Endothelial cell of umbilical vein (primary cell): ENCODE measurements around the gene ADRB2. TPM values are rescaled to one million over a fixed set of nuclear protein-coding genes. Genes with fewer than 3 reads are reported as not detected.

Source experiments
- BruUV-seq: library from RNA; stranded (reverse); fragments of 400-500 nt; replicated peaks from 2 replicates; lab custom pipeline; 2021; lab: Mats Ljungman, UMichigan
- CTCF ChIA-PET: fragments of 300-600, 350-600 bp; sonication (Branson Sonifier 250); formaldehyde crosslinking; loops from one replicate; lab custom pipeline; 2021; ENCODE audit warnings: antibody characterized with exemption, inconsistent platforms; lab: Charles Lee
- POLR2A ChIA-PET: fragments of 300-600, 350-600 bp; sonication (Branson Sonifier 250); formaldehyde crosslinking; loops from one replicate; lab custom pipeline; 2021; ENCODE audit warnings: antibody characterized with exemption, inconsistent platforms; lab: Charles Lee
- DNase-seq: peaks from one replicate; pipeline ENCODE4 v3.0.0-alpha.2; 2011; ENCODE audit warnings: low read depth, low spot score
- FAIRE-seq: peaks from 2 replicates; lab custom pipeline; 2011; peaks lifted over from hg19 to GRCh38; lab: Jason Lieb, UNC
- H2AFZ ChIP-seq: 2 replicates; pipeline ENCODE4 v1.6.0; 2012; ENCODE audit warnings: low read depth, low read length, control low read depth, inconsistent platforms
- H3K27ac ChIP-seq: 2 replicates; pipeline ENCODE4 v1.5.1; 2011; ENCODE audit warnings: low read depth, mild to moderate bottlenecking, control low read depth, low read length, moderate library complexity; ENCODE audit not compliant: insufficient read depth
- H3K27me3 ChIP-seq, 2 experiments: 2 replicates each; pipeline versions ENCODE4 v1.6.0 to v1.6.1; 2011; ENCODE audit warnings: low read length in 2 of 2, mixed read lengths in 1 of 2; ENCODE audit not compliant: control insufficient read depth in 2 of 2, insufficient read depth in 2 of 2
- H3K36me3 ChIP-seq, 2 experiments: 2 replicates in 1 of 2; 3 replicates in 1 of 2; pipeline ENCODE4 v1.5.1; 2011; ENCODE audit warnings: low read length in 2 of 2, mild to moderate bottlenecking in 1 of 2, moderate library complexity in 1 of 2; ENCODE audit not compliant: control insufficient read depth in 2 of 2, insufficient read depth in 2 of 2; ENCODE audit errors: extremely low read depth in 1 of 2
- H3K4me1 ChIP-seq: 3 replicates; pipeline ENCODE4 v1.5.1; 2011; ENCODE audit warnings: mild to moderate bottlenecking, low read length; ENCODE audit not compliant: control insufficient read depth, insufficient read depth; ENCODE audit errors: extremely low read depth
- H3K4me2 ChIP-seq: 2 replicates; pipeline ENCODE4 v1.6.1; 2011; ENCODE audit warnings: low read length, control low read depth, mixed read lengths; ENCODE audit not compliant: insufficient read depth
- H3K4me3 ChIP-seq, 3 experiments: fragments of 200-600 bp in 1 of 3; sonication (generic), shearing (Covaris generic) in 1 of 3; replicated peaks in 1 of 3; 2 replicates each; pipeline ENCODE4 v1.5.1; 2011 to 2016; ENCODE audit warnings: control low read depth in 3 of 3, low read length in 3 of 3, mild to moderate bottlenecking in 2 of 3, inconsistent platforms in 1 of 3, low read depth in 1 of 3, moderate library complexity in 1 of 3; ENCODE audit not compliant: insufficient read depth in 1 of 3
- H3K79me2 ChIP-seq: 2 replicates; pipeline ENCODE4 v1.6.0; 2012; ENCODE audit warnings: low read length, inconsistent platforms; ENCODE audit not compliant: control insufficient read depth, insufficient read depth
- H3K9ac ChIP-seq: replicated peaks from 2 replicates; pipeline ENCODE3; 2011; ENCODE audit warnings: low read length, control low read depth; ENCODE audit not compliant: insufficient read depth; ENCODE audit errors: extremely low read depth
- H3K9me1 ChIP-seq: replicated peaks from 3 replicates; pipeline ENCODE4 v1.6.0; 2011; ENCODE audit warnings: mild to moderate bottlenecking, low read length; ENCODE audit not compliant: control insufficient read depth, insufficient read depth; ENCODE audit errors: extremely low read depth
- H3K9me3 ChIP-seq: replicated peaks from 2 replicates; pipeline ENCODE4 v1.5.1; 2012; ENCODE audit warnings: low read length, inconsistent platforms; ENCODE audit not compliant: control insufficient read depth, insufficient read depth
- H4K20me1 ChIP-seq: replicated peaks from 2 replicates; pipeline ENCODE3; 2011; ENCODE audit warnings: mild to moderate bottlenecking, low read length; ENCODE audit not compliant: control insufficient read depth, insufficient read depth; ENCODE audit errors: extremely low read depth
- EZH2 ChIP-seq: IDR thresholded peaks from 2 replicates; pipeline ENCODE4 v1.6.1; 2012; ENCODE audit warnings: borderline replicate concordance, low read depth, mild to moderate bottlenecking, moderate library complexity, low read length, inconsistent platforms; ENCODE audit not compliant: severe bottlenecking
- FOS ChIP-seq: IDR thresholded peaks from 2 replicates; pipeline ENCODE4 v1.6.1; 2011; ENCODE audit warnings: mild to moderate bottlenecking, low read length, moderate library complexity, borderline replicate concordance; ENCODE audit not compliant: insufficient read depth
- JUN ChIP-seq: IDR thresholded peaks from 2 replicates; pipeline ENCODE4 v1.6.1; 2011; ENCODE audit warnings: borderline replicate concordance, low read depth; ENCODE audit not compliant: insufficient read length, insufficient read depth
- MAX ChIP-seq: IDR thresholded peaks from 2 replicates; pipeline ENCODE4 v1.6.1; 2011; ENCODE audit not compliant: insufficient read depth, insufficient read length
- MYC ChIP-seq: IDR thresholded peaks from one replicate; pipeline ENCODE4 v1.6.1; 2011; ENCODE audit warnings: mild to moderate bottlenecking, low read depth, low read length
- dilution Hi-C: fragments of 300-500 bp; cut with MboI; formaldehyde crosslinking; loops from one replicate; pipeline ENCODE4 v1.15.0; 2019; ENCODE audit warnings: low sequenced_read_pairs; ENCODE audit not compliant: extremely low pct_ligation_motif_present
- intact Hi-C: fragments of 100-400 bp; cut with micrococcal nuclease; formaldehyde crosslinking; loops from one replicate; pipeline ENCODE4 v1.10.0; 2022
- polyA plus RNA-seq, 4 experiments: library from polyadenylated mRNA; depleted of rRNA in 3 of 4; stranded (reverse) in 3 of 4; unstranded in 1 of 4; fragments of >200 nt; gene quantifications; 2 replicates each; pipeline versions ENCODE4 v1.2.1 to v1.2.3, GENCODE V29; 2011 to 2012; ENCODE audit warnings: missing spikeins in 1 of 4
- total RNA-seq: library from RNA; stranded (reverse); gene quantifications from 2 replicates; pipeline ENCODE4 v1.2.3, GENCODE V29; 2021

The ADRB2 gene
- total and polyA plus RNA-seq, 2 donors (not counting 3 experiments of a cell fraction or from before 2014, with no cell fraction given): 0.86 to 0.88 TPM

GRCh38 chr5:148794275-148794674 is 32.1 kb upstream of the ADRB2 start:
- H3K36me3 ChIP-seq: no peaks in the 10 kb centered on the region
- no TSS peak for BruUV-seq
- CTCF ChIA-PET: interaction anchor here (0.8 to 1.0 kb wide), 2 partner anchors 163 to 241 kb away, joined by 3 to 4 read pairs; no protein-coding TSS in a partner anchor
- no peaks in the 10 kb centered on the region for H3K9me1 ChIP-seq
- no peak overlapping the region for H3K4me2 ChIP-seq
- POLR2A ChIA-PET: no interaction called here
- H3K9me3 ChIP-seq: no peaks in the 10 kb centered on the region
- no peak overlapping the region for H3K9ac ChIP-seq
- H3K79me2 ChIP-seq: no peaks in the 10 kb centered on the region
- FAIRE-seq (no peak), DNase-seq (no peak)
- intact Hi-C loops: no loop called here
- no peaks in the 10 kb centered on the region for H3K4me1 ChIP-seq
- H3K27me3 ChIP-seq: no peaks in the 10 kb centered on the region
- TF ChIP-seq MYC (no peak), JUN (no peak), FOS (no peak)
- H3K27ac ChIP-seq: no peak overlapping the region
- no peaks in the 10 kb centered on the region for H4K20me1 ChIP-seq
- dilution Hi-C loops: no loop called here
- H2AFZ ChIP-seq: no peak overlapping the region
- no peak overlapping the region for H3K4me3 ChIP-seq

- H3K9ac ChIP-seq: no peak overlapping the region
- BruUV-seq: no TSS peak
- no peak for FAIRE-seq
Observed at GRCh38 chr5:148794729-148795561, 31.5 kb upstream of the ADRB2 start.

More at GRCh38 chr5:148794729-148795561, 31.5 kb upstream of the ADRB2 start:
- ChIA-PET POLR2A (no interaction called here), CTCF (interaction anchor here (1.0 kb wide), 1 partner anchor 240 kb away, joined by 4 read pairs; no protein-coding TSS in a partner anchor)
- no peaks in the 10 kb centered on the region for H3K79me2 ChIP-seq
- no peaks in the 10 kb centered on the region for H3K36me3 ChIP-seq
- no peaks in the 10 kb centered on the region for H3K9me3 ChIP-seq
- no peak overlapping the region for H3K4me3 ChIP-seq
- no peaks in the 10 kb centered on the region for H3K9me1 ChIP-seq
- no peak overlapping the region for H3K4me2 ChIP-seq
- DNase-seq: no peak
- dilution Hi-C loops: no loop called here
- no peak overlapping the region for H3K27ac ChIP-seq
- no peaks in the 10 kb centered on the region for H3K4me1 ChIP-seq
- H3K27me3 ChIP-seq: no peaks in the 10 kb centered on the region
- TF ChIP-seq JUN (no peak), EZH2 (no peak), MAX (no peak), MYC (no peak), FOS (no peak)
- H4K20me1 ChIP-seq: no peaks in the 10 kb centered on the region
- H2AFZ ChIP-seq: no peak overlapping the region
- intact Hi-C loops: no loop called here
